NB4 (cell line): ENCODE results near the gene PITRM1.

Experiments
- CTCF ChIP-seq: IDR thresholded peaks from one replicate; pipeline ENCODE4 v1.5.1; 2012; ENCODE audit warnings: low read depth, low read length
- MAX ChIP-seq: IDR thresholded peaks from 2 replicates; pipeline ENCODE4 v1.6.1; 2011; ENCODE audit warnings: low read depth, low read length
- MYC ChIP-seq: IDR thresholded peaks from 2 replicates; pipeline ENCODE4 v1.6.1; 2011; ENCODE audit warnings: low read depth, low read length
- POLR2A ChIP-seq: IDR thresholded peaks from 2 replicates; pipeline ENCODE4 v1.6.1; 2011; ENCODE audit warnings: mild to moderate bottlenecking; ENCODE audit not compliant: insufficient read length; ENCODE audit errors: extremely low read depth

- TF ChIP-seq POLR2A, result no peak
- no peak for TF ChIP-seq CTCF
- TF ChIP-seq MAX, result no peak
- TF ChIP-seq MYC, result no peak
Observed at GRCh38 chr10:3098689-3099088, 73.9 kb downstream of the PITRM1 start.
